Muscle of arm (tissue), 12 donors: ENCODE results near the gene ESRP2. TPM values are rescaled to one million over a fixed set of nuclear protein-coding genes. Genes with fewer than 3 reads are reported as not detected.

Experiments
- DNase-seq: peaks from one replicate; pipeline ENCODE4 v3.0.0-alpha.2; 2013
- polyA plus RNA-seq, 12 donors: library from polyadenylated mRNA; unstranded; fragments of 120-200 nt; gene quantifications; one replicate each; pipeline ENCODE4 v1.2.1, GENCODE V29; 2013; ENCODE audit not compliant: insufficient read length in 12 of 12

ESRP2 gene
- polyA plus RNA-seq, 12 donors, result 0.31 to 31.4 (median 0.78) TPM; not detected in 1

DNA sequence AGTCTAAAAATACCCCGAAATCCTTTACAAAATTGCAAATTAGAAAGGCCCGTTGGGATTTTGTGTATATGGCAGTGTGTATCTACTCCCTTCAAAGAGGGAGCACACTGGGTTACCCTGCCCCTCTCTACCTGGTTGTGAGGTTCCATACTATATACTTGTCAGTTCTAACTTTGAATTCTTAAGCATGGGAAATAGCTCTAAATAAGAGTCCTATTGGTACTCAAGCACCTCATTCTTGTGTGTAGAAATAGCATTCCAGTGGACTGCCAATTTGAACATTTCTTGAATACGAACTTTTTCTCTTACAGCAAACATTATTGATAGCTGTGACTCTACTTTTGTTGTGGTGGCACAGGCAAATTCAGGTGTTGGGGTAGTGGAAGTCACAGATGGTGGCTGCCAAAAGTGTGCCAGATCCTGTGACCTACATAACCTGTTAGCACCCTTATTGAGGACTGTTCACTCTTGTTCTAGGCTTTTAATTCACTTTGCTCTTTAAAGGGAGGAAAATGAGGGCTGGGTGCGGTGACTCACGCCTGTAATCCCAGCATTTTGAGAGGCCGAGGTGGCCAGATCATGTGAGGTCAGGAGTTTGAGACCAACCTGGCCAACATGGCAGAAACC is 16.1 kb downstream of the ESRP2 start:
- DNase-seq, result no peak

DNA sequence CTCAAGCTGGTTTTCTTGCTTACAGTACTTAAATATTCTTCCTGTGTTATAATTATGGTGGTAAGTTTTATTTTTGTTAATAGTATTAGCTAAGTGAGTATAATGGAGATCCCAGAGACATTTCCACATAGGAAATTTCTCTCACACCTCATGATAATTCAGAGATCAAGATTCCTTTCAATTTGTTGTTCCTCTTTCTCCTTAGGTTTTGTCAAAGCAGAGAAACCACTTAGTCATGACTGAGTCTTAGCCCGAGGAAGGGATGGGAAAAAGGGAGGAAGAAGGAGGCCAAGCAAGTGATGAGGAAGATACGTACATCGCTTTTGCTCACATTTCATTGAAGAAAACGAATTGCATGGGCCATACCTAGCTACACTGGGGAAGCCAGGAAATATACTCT is 18.4 kb downstream of the ESRP2 start:
- no peak for DNase-seq

DNA sequence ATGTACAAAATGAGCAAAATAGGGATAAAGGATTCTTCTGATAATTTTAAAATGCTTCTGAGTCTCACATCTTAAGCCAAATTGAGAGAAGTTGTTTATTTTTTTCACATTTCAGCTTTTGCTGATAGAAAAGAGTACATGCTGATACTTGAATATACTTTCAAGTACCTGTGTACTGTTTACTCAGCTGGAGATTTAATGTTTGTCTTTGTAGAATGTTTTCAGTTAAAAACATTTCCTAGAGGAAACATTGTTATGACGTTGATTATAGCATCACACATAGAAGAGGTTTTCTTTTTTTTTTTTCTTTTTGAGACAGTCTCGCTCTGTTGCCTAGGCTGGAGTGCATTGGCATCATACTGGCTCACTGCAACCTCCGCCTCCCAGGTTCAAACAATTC is 19.7 kb downstream of the ESRP2 start:
- no peak for DNase-seq

DNA sequence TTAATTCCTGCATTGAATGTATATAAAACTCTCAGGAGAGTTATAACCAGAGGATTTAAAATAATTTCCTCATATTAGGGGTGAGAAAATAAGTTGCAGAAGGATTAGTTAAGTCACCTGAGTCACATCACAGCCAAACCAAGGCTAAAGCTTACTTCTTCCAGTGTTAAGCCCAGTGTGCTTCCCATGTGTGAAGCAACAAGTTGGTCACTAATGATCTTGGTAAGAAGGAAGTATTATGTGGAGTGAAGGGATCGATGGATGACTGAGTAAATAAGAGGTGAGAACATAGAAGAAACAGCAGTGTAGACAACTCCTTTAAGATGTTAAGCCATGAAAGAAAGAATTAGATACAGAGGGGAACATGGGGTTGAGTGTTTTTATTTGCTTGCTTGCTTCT is 20.6 kb downstream of the ESRP2 start:
- no peak for DNase-seq

DNA sequence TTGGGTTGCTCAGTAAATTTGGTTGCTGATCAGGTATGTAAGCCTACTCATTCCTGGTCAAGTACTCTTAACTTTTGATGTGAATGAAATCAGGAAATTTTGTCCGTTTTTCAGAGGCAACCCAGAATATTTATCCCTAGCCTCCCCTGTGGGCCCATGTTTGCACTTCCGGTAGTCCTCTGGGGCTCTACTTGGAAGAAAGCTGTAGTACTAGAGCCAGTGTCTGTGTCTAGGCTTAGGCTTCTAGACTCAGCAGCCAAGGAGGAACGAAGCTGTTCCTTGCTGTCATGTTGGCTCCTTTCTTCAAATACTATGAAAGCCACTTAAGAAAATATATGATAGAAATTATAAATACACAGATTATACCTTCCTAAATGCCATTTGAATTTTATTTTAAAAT is 21.2 kb downstream of the ESRP2 start:
- DNase-seq, result no peak

DNA sequence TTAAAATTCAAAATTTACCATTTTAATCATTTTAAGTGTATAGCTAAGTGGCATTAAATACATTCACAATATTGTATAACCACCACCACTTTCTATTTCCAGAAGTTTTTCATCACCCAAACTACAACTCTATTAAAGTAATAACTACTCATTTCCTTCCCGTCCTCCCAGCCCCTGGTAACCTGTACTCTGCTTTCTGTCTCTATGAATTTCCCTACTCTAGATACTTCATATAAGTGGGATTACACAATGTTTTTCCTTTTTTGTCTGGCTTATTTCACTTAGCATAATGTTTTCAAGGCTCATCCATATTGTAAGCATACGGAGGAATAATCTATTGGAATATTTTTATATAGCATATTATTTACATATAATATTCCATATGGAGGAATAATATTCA is 29.7 kb downstream of the ESRP2 start:
- DNase-seq, result no peak

- DNase-seq, result peak; percentile 10
These were observed 33.8 kb downstream of the ESRP2 start for GRCh38 chr16:68202091-68202519.

DNA sequence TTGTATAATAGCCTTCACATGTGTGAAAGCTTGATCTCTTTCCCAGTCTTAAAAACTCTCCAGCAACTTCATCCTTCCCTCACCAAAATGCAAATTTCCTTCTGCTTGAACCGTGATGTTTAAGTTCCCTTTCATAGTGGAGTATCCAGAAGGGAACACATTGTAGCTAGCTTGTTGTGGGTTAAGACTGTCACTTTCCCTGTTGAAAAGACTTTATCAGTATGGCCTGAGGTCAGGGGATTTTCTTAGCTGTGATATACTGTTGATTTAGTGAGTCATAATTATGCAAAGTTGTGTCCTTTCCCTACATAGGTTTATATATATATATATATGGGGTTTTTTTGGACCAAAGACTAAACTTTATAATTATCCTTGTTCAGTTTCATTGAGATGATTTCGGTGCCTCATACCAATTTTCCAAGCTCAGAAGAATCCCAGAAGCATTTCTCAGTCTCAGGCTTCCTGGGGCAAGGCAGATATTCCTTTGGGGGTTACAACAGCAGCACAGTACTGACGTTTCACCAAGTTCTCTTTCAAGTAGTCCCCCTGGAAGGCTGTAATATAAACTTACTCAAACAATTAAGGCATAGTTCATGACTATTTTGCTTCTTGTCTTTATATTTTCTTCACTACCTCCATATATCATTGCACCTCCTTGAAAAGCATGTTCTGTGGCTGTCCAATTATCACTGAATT is 35.7 kb downstream of the ESRP2 start:
- DNase-seq, result no peak

- DNase-seq, result no peak
These were observed 38.7 kb downstream of the ESRP2 start for GRCh38 chr16:68197250-68197649.

- no peak for DNase-seq
These were observed 41.7 kb downstream of the ESRP2 start for GRCh38 chr16:68194251-68194650.

DNA sequence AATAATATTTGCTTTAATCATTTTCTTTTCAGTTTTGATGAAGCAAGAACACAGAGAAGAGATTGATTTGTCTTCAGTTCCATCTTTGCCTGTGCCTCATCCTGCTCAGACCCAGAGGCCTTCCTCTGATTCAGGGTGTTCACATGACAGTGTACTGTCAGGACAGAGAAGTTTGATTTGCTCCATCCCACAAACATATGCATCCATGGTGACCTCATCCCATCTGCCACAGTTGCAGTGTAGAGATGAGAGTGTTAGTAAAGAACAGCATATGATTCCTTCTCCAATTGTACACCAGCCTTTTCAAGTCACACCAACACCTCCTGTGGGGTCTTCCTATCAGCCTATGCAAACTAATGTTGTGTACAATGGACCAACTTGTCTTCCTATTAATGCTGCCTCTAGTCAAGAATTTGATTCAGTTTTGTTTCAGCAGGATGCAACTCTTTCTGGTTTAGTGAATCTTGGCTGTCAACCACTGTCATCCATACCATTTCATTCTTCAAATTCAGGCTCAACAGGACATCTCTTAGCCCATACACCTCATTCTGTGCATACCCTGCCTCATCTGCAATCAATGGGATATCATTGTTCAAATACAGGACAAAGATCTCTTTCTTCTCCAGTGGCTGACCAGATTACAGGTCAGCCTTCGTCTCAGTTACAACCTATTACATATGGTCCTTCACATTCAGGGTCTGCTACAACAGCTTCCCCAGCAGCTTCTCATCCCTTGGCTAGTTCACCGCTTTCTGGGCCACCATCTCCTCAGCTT is 45.0 kb downstream of the ESRP2 start:
- no peak for DNase-seq

DNA sequence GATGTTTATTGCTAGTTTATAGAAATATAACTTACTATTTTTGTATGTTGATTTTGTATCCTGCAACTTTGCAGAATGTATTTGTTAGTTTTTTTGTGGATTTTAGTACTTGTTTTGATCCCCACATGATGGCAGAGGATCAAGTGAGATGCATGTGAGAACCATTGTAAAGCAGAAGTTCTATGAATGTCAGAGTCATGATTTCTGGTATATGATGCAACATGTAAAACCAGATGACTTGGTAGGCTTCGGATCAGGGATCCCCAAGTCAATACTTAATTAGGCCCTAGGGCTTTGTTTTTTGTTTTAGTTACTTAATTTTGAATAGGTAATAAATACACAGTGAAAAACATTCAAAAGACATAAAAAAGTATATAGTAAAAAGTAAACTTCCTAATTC is 45.8 kb downstream of the ESRP2 start:
- no peak for DNase-seq

DNA sequence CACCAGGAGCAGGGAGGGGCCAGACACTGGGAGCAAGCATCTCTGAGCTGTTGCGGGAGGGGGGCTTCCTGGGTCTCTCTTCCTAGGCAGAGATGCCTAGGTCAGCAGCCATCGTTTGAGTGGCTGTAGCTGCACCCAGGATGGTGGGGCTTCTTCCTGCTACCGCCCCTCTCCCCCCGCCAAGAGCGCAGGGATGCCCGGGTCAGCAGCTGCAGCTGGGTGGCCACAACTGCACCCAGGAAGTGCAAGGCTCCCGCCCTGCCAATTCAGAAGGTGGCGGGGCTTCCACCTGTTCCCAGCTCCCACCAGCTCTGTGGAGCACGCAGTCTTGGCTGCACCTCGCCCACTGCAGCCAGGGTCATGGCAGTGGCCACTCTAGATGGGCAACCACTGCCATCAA is 47.8 kb downstream of the ESRP2 start:
- DNase-seq, result no peak

GRCh38 chr16:68187505-68187904 is 48.4 kb downstream of the ESRP2 start:
- no peak for DNase-seq

DNA sequence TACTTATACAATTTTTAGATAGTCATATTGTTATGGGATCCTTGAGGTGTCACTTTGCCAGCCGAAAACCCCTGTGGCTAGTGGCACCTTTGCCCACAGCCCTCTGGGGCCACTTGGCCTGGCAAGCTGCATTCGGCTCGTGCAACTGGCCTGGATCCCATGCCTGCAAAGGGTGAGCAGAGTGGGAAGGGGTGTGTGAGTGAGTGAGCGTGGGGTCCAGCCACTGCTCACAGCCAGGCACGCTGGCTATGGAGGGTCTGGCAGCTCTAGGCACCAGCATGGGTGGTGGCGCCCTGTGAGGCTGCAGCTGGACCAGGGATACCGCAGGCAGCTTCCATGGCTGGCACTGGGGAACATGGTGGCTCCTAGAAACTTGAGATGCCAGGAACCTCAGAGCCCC is 49.0 kb downstream of the ESRP2 start:
- no peak for DNase-seq

DNA sequence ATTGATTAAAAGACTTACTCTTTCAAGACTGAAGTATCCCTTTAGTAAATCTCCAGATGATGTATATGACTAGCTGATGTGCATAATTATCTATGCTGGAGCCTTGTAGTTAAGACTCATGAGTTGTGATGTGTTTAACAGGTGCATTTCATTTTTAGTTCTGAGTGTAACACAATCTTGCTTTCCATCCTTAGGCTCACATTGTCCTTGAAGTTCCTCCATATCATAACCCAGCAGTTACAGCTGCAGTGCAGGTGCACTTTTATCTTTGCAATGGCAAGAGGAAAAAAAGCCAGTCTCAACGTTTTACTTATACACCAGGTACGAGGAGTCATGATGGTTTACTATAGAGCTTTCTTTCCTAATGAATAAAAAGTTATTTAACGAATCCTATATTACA is 52.9 kb downstream of the ESRP2 start:
- no peak for DNase-seq

DNA sequence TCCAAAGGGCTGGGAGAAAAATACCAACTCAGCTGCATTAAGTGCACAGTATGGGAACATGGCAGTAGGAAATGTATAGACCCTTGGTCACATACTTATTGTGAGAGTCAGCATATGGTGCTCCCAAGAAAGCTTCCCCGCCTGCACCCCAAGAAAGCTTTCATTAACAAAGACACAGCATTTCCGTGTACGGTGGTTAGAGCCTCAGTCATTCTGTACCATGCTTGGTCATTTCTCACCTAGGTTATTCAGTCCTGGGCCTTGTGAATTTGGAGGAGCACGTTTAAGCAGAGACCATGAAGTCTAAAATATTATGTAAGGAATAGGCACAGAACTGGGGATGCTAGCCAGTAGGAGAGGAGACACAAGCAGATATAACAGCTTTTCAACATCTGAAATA is 56.1 kb downstream of the ESRP2 start:
- no peak for DNase-seq

GRCh38 chr16:68179196-68179795 is 56.6 kb downstream of the ESRP2 start:
- DNase-seq, result no peak
